GM19467 (cell line): Measurements from ENCODE around the gene FES.

Experiments used
- ATAC-seq: cut with Tn5 transposase; IDR thresholded peaks from one replicate; pipeline ENCODE4 v1.9.1; 2021; ENCODE audit warnings: mild to moderate bottlenecking, moderate library complexity; ENCODE audit not compliant: unreplicated experiment

The FES gene

GRCh38 chr15:90875549-90875981, 8.7 kb upstream of the FES start:
- no peak for ATAC-seq

GRCh38 chr15:90876046-90876445, 8.3 kb upstream of the FES start:
- ATAC-seq: no peak

- ATAC-seq: no peak
These were observed 7.7 kb upstream of the FES start for GRCh38 chr15:90876512-90877170.

- ATAC-seq: no peak
These were observed 7.0 kb upstream of the FES start for GRCh38 chr15:90877315-90877714.

GRCh38 chr15:90877996-90878395, 6.3 kb upstream of the FES start:
- no peak for ATAC-seq

- no peak for ATAC-seq
These were observed 5.6 kb upstream of the FES start for GRCh38 chr15:90878660-90879059.

GRCh38 chr15:90879730-90880366, 4.5 kb upstream of the FES start:
- no peak for ATAC-seq

- no peak for ATAC-seq
These were observed 3.7 kb upstream of the FES start for GRCh38 chr15:90880381-90881145.

GRCh38 chr15:90881181-90881977, 2.9 kb upstream of the FES start:
- no peak for ATAC-seq

- no peak for ATAC-seq
These were observed 2.2 kb upstream of the FES start for GRCh38 chr15:90881978-90882721.

GRCh38 chr15:90882781-90883525, 1.4 kb upstream of the FES start:
- ATAC-seq: no peak

- ATAC-seq: no peak
These were observed 753 bp upstream of the FES start for GRCh38 chr15:90883526-90883975.

- ATAC-seq: no peak
These were observed 571 bp downstream of the FES start for GRCh38 chr15:90884719-90885431.

- ATAC-seq: no peak
These were observed 1.4 kb downstream of the FES start for GRCh38 chr15:90885432-90886290.

GRCh38 chr15:90886291-90886614, 1.9 kb downstream of the FES start:
- no peak for ATAC-seq

GRCh38 chr15:90887037-90887481, 2.8 kb downstream of the FES start:
- ATAC-seq: no peak

- no peak for ATAC-seq
These were observed 5.0 kb downstream of the FES start for GRCh38 chr15:90889313-90889730.
